Measurements from ENCODE around the gene PDE6G. TPM values are rescaled to one million over a fixed set of nuclear protein-coding genes. Genes with fewer than 3 reads are reported as not detected.
"Not testable (repeated sequence)": the region's sequence is repeated elsewhere in the genome, so short reads cannot be mapped to it uniquely, and the experiment has no call there.

PDE6G gene
- total and polyA plus RNA-seq, 2 of the 4 experiments (the other 2 are of a cell fraction): 2.7 TPM; not detected in 1

- H3K27ac ChIP-seq (ENCODE audit: insufficient read depth, low read length); H3K4ac ChIP-seq (ENCODE audit: low read depth, low read length); H3K23ac ChIP-seq (ENCODE audit: low read depth, low read length); H3K9me3 ChIP-seq (ENCODE audit: control insufficient read depth, insufficient read depth, low read length); H3K9ac ChIP-seq (ENCODE audit: low read depth, low read length); H2BK20ac ChIP-seq (ENCODE audit: low read depth, low read length); H4K5ac ChIP-seq (ENCODE audit: low read depth, low read length); H2BK120ac ChIP-seq (ENCODE audit: low read depth, low read length); H3K4me2 ChIP-seq (ENCODE audit: low read depth, low read length); POLR2A ChIA-PET (ENCODE audit: unreplicated experiment); H2BK15ac ChIP-seq (ENCODE audit: low read depth, low read length); H2AK9ac ChIP-seq (replicated peaks; ENCODE audit: low read depth, low read length, poor library complexity); DNase-seq; H3K27me3 ChIP-seq (ENCODE audit: control insufficient read depth, insufficient read depth, low read length); intact Hi-C loops (cut with micrococcal nuclease); H3K14ac ChIP-seq (replicated peaks; ENCODE audit: low read depth, low read length); BruUV-seq (replicated peaks); H2AFZ ChIP-seq (replicated peaks; ENCODE audit: low read length, poor library complexity); H2BK5ac ChIP-seq (ENCODE audit: low read depth, low read length, poor library complexity, severe bottlenecking); H4K91ac ChIP-seq (ENCODE audit: insufficient read depth, low read depth, low read length); H4K8ac ChIP-seq (ENCODE audit: low read depth in 2 of 2, low read length in 2 of 2); dilution Hi-C loops (cut with HindIII; ENCODE audit: low sequenced_read_pairs, unreplicated experiment); in situ Hi-C loops (cut with MboI; ENCODE audit: low sequenced_read_pairs); CTCF ChIA-PET; H3K4me1 ChIP-seq (ENCODE audit: control insufficient read depth, insufficient read depth, low read length); H3K18ac ChIP-seq (ENCODE audit: low read depth, low read length); H2AK5ac ChIP-seq (ENCODE audit: low read depth, low read length); H3K4me3 ChIP-seq (ENCODE audit: insufficient read depth, low read depth, low read length); ATAC-seq (ENCODE audit: low read depth); H3K56ac ChIP-seq (ENCODE audit: extremely low read depth, insufficient read depth, low read length): not testable (repeated sequence)
- Histone ChIP-seq H3K9me1 (ENCODE audit: insufficient read depth, low read length) (peaks cover 10% of the 10 kb centered on the region; the same call in 1 of the 2 replicates), H3K79me1 (ENCODE audit: low read depth in 1 of 2, low read length in 2 of 2) (peaks cover 23 to 60% of the 10 kb centered on the region in 2 experiments), H3K36me3 (ENCODE audit: control insufficient read depth, insufficient read depth, low read length) (peaks cover 45% of the 10 kb centered on the region), H4K20me1 (ENCODE audit: insufficient read depth, low read length) (peaks cover 46% of the 10 kb centered on the region)
- WGBS, 2 experiments (ENCODE audit: extremely low coverage in 2 of 2, insufficient read length in 1 of 2): no CpG with 5 or more reads among the region's 36 CpGs
Observed at GRCh38 chr17:81618307-81618706, 38.0 kb downstream of the PDE6G start.
